H1 (cell line): ENCODE data around the gene DEGS1. TPM values are rescaled to one million over a fixed set of nuclear protein-coding genes. Genes with fewer than 3 reads are reported as not detected.

ENCODE experiments used
- CTCF ChIA-PET: fragments of 300-600 bp; sonication (Branson Sonifier 250); formaldehyde crosslinking; loops from one replicate; lab custom pipeline; 2021; ENCODE audit not compliant: partially characterized antibody; lab: Charles Lee
- POLR2A ChIA-PET: fragments of 300-600 bp; sonication (Branson Sonifier 250); formaldehyde crosslinking; loops from one replicate; lab custom pipeline; 2021; ENCODE audit warnings: inconsistent platforms; ENCODE audit not compliant: partially characterized antibody; lab: Charles Lee
- DNase-seq, 2 experiments: peaks; one replicate each; pipeline versions ENCODE4 v3.0.0 to v3.0.0-alpha.2; 2010 to 2022; ENCODE audit warnings: low spot score in 2 of 2, low read depth in 1 of 2, mixed read lengths in 1 of 2
- FAIRE-seq: peaks from 2 replicates; lab custom pipeline; 2011; peaks lifted over from hg19 to GRCh38; lab: Jason Lieb, UNC
- H2AFZ ChIP-seq: 2 replicates; pipeline ENCODE4 v1.8.1; 2012; ENCODE audit warnings: low read length, inconsistent platforms
- H2AK5ac ChIP-seq: 2 replicates; pipeline ENCODE4 v1.6.1; 2013; ENCODE audit warnings: low read depth, low read length
- H2BK120ac ChIP-seq: replicated peaks from 2 replicates; pipeline ENCODE3; 2013; ENCODE audit warnings: low read depth, low read length, inconsistent platforms
- H2BK12ac ChIP-seq: 2 replicates; pipeline ENCODE4 v1.6.1; 2013; ENCODE audit warnings: low read depth, low read length
- H2BK15ac ChIP-seq: 2 replicates; pipeline ENCODE4 v1.6.1; 2013; ENCODE audit warnings: low read length
- H2BK20ac ChIP-seq: 2 replicates; pipeline ENCODE4 v1.6.1; 2013; ENCODE audit warnings: low read length
- H2BK5ac ChIP-seq: 2 replicates; pipeline ENCODE4 v1.6.1; 2013; ENCODE audit warnings: low read depth, low read length
- H3K14ac ChIP-seq: 2 replicates; pipeline ENCODE4 v1.6.1; 2013; ENCODE audit warnings: inconsistent platforms; ENCODE audit not compliant: insufficient read length
- H3K18ac ChIP-seq: 2 replicates; pipeline ENCODE4 v1.6.1; 2013; ENCODE audit warnings: low read length; ENCODE audit errors: extremely low read depth
- H3K23ac ChIP-seq: 2 replicates; pipeline ENCODE4 v1.6.1; 2013; ENCODE audit warnings: inconsistent platforms; ENCODE audit not compliant: insufficient read length
- H3K23me2 ChIP-seq: 2 replicates; pipeline ENCODE4 v1.6.1; 2013; ENCODE audit warnings: low read depth, low read length
- H3K27ac ChIP-seq: 2 replicates; pipeline ENCODE4 v1.6.1; 2011; ENCODE audit warnings: low read depth, low read length, inconsistent platforms
- H3K27me3 ChIP-seq, 4 experiments: replicated peaks in 1 of 4; 1 replicate in 1 of 4; 2 replicates in 3 of 4; pipeline versions ENCODE4 v1.6.1 to v1.8.1; 2011 to 2013; ENCODE audit warnings: low read length in 3 of 4, mild to moderate bottlenecking in 3 of 4, inconsistent platforms in 2 of 4, mixed read lengths in 2 of 4, moderate library complexity in 1 of 4; ENCODE audit not compliant: control insufficient read depth in 3 of 4, insufficient read depth in 3 of 4; ENCODE audit errors: extremely low read depth in 1 of 4
- H3K36me3 ChIP-seq, 4 experiments: 2 replicates each; pipeline versions ENCODE4 v1.6.1 to v1.8.1; 2011 to 2013; ENCODE audit warnings: mild to moderate bottlenecking in 4 of 4, low read length in 3 of 4, moderate library complexity in 2 of 4, control low read depth in 1 of 4, inconsistent platforms in 1 of 4; ENCODE audit not compliant: insufficient read depth in 4 of 4, control insufficient read depth in 2 of 4
- H3K4ac ChIP-seq: replicated peaks from 2 replicates; pipeline ENCODE3; 2013; ENCODE audit warnings: low read length, low read depth, mixed read lengths, inconsistent platforms; ENCODE audit not compliant: insufficient read length
- H3K4me1 ChIP-seq, 4 experiments: replicated peaks in 1 of 4; 1 replicate in 1 of 4; 2 replicates in 3 of 4; pipeline versions ENCODE4 v1.6.1 to v1.8.1; 2011 to 2013; ENCODE audit warnings: low read length in 3 of 4, inconsistent platforms in 2 of 4, mixed read lengths in 1 of 4; ENCODE audit not compliant: insufficient read depth in 4 of 4, control insufficient read depth in 3 of 4
- H3K4me2 ChIP-seq, 2 experiments: 2 replicates each; pipeline versions ENCODE4 v1.6.1 to v1.8.1; 2011 to 2013; ENCODE audit warnings: low read depth in 2 of 2, low read length in 2 of 2, control low read depth in 1 of 2, inconsistent platforms in 1 of 2, mild to moderate bottlenecking in 1 of 2; ENCODE audit not compliant: insufficient read depth in 1 of 2
- H3K4me3 ChIP-seq, 4 experiments: fragments of 200-600, 300-600 bp in 1 of 4; sonication (generic), shearing (Covaris generic), sonication (Bioruptor Twin) in 1 of 4; 2 replicates each; pipeline versions ENCODE4 v1.5.1 to v1.8.1; 2011 to 2016; ENCODE audit warnings: low read length in 4 of 4, low read depth in 3 of 4, control low read depth in 2 of 4, inconsistent platforms in 2 of 4, mild to moderate bottlenecking in 2 of 4, mixed read lengths in 1 of 4, moderate library complexity in 1 of 4; ENCODE audit not compliant: insufficient read depth in 2 of 4; ENCODE audit errors: extremely low read depth in 1 of 4
- H3K56ac ChIP-seq: replicated peaks from 2 replicates; pipeline ENCODE3; 2013; ENCODE audit warnings: low read depth, mild to moderate bottlenecking, mixed read lengths, low read length, inconsistent platforms; ENCODE audit not compliant: insufficient read length
- H3K79me1 ChIP-seq: 2 replicates; pipeline ENCODE4 v1.6.1; 2013; ENCODE audit warnings: low read depth, low read length, control low read depth
- H3K79me2 ChIP-seq, 2 experiments: 2 replicates each; pipeline versions ENCODE4 v1.6.1 to v1.8.1; 2012 to 2013; ENCODE audit warnings: low read length in 2 of 2, mild to moderate bottlenecking in 2 of 2, inconsistent platforms in 1 of 2; ENCODE audit not compliant: insufficient read depth in 2 of 2, control insufficient read depth in 1 of 2
- H3K9ac ChIP-seq, 4 experiments: replicated peaks in 1 of 4; 1 replicate in 1 of 4; 2 replicates in 3 of 4; pipeline versions ENCODE4 v1.6.1 to v1.8.1; 2011 to 2013; ENCODE audit warnings: low read depth in 3 of 4, low read length in 3 of 4, control low read depth in 2 of 4, mild to moderate bottlenecking in 2 of 4, moderate library complexity in 2 of 4, inconsistent platforms in 1 of 4; ENCODE audit errors: extremely low read depth in 1 of 4
- H3K9me3 ChIP-seq, 2 experiments: 2 replicates each; pipeline versions ENCODE4 v1.6.1 to v1.8.1; 2012 to 2013; ENCODE audit warnings: mild to moderate bottlenecking in 2 of 2, moderate library complexity in 2 of 2, control low read depth in 1 of 2, inconsistent platforms in 1 of 2, low read depth in 1 of 2, low read length in 1 of 2, mixed read lengths in 1 of 2; ENCODE audit not compliant: insufficient read depth in 2 of 2
- H4K20me1 ChIP-seq, 2 experiments: replicated peaks in 1 of 2; 2 replicates each; pipeline versions ENCODE3 to v1.8.1; 2011 to 2013; ENCODE audit warnings: inconsistent platforms in 2 of 2, low read length in 2 of 2, mild to moderate bottlenecking in 1 of 2; ENCODE audit not compliant: insufficient read depth in 2 of 2, control insufficient read depth in 1 of 2
- H4K5ac ChIP-seq: 2 replicates; pipeline ENCODE4 v1.6.1; 2013; ENCODE audit warnings: low read length, low read depth, mixed read lengths, inconsistent platforms; ENCODE audit not compliant: insufficient read length
- H4K8ac ChIP-seq: 2 replicates; pipeline ENCODE4 v1.8.0; 2013; ENCODE audit warnings: mild to moderate bottlenecking, moderate library complexity, low read length, inconsistent platforms; ENCODE audit not compliant: insufficient read depth; ENCODE audit errors: extremely low read depth
- H4K91ac ChIP-seq: replicated peaks from 2 replicates; pipeline ENCODE3; 2013; ENCODE audit warnings: low read length, mixed read lengths, inconsistent platforms; ENCODE audit not compliant: insufficient read length
- ASH2L ChIP-seq: fragments of 200-600, 300-600 bp; sonication (generic); IDR thresholded peaks from one replicate; pipeline ENCODE4 v1.7.1; 2017; ENCODE audit warnings: low read length
- EGR1 ChIP-seq: IDR thresholded peaks from 2 replicates; pipeline ENCODE4 v1.6.1; 2011; ENCODE audit warnings: low read depth, low read length, borderline replicate concordance
- EP300 ChIP-seq, 2 experiments: IDR thresholded peaks; 1 replicate in 1 of 2; 2 replicates in 1 of 2; pipeline ENCODE4 v1.6.1; 2011 to 2012; ENCODE audit warnings: low read depth in 2 of 2, low read length in 2 of 2, mild to moderate bottlenecking in 2 of 2, borderline replicate concordance in 1 of 2, inconsistent platforms in 1 of 2, moderate library complexity in 1 of 2
- FOSL1 ChIP-seq: IDR thresholded peaks from 2 replicates; pipeline ENCODE4 v1.6.1; 2011; ENCODE audit warnings: mild to moderate bottlenecking, low read depth, low read length, moderate library complexity; ENCODE audit not compliant: insufficient read depth
- GABPA ChIP-seq: IDR thresholded peaks from 2 replicates; pipeline ENCODE4 v1.6.1; 2011; ENCODE audit warnings: mild to moderate bottlenecking, low read length, moderate library complexity, borderline replicate concordance; ENCODE audit not compliant: insufficient read depth
- JUND ChIP-seq: IDR thresholded peaks from 2 replicates; pipeline ENCODE4 v1.6.1; 2011; ENCODE audit warnings: mild to moderate bottlenecking, improper control_type of control experiment, low read length
- KDM5A ChIP-seq: fragments of 200-600 bp; IDR thresholded peaks from 2 replicates; pipeline ENCODE4 v1.7.1; 2012; ENCODE audit warnings: mild to moderate bottlenecking, low read length, inconsistent platforms, mixed read lengths
- POLR2AphosphoS5 ChIP-seq: IDR thresholded peaks from 2 replicates; pipeline ENCODE4 v1.6.1; 2011; ENCODE audit warnings: low read depth, low read length
- RAD21 ChIP-seq, 2 experiments: IDR thresholded peaks in 1 of 2; conservative IDR thresholded peaks in 1 of 2; 2 replicates each; pipeline ENCODE4 v1.6.1; 2011; ENCODE audit warnings: low read depth in 2 of 2, low read length in 2 of 2, improper control_type of control experiment in 1 of 2, inconsistent platforms in 1 of 2, mild to moderate bottlenecking in 1 of 2, moderate library complexity in 1 of 2
- RBBP5 ChIP-seq: IDR thresholded peaks from 2 replicates; pipeline ENCODE4 v1.7.1; 2012; ENCODE audit warnings: low read depth, mild to moderate bottlenecking, inconsistent platforms, low read length, moderate library complexity, borderline replicate concordance
- RFX5 ChIP-seq: IDR thresholded peaks from 2 replicates; pipeline ENCODE4 v1.6.1; 2011; ENCODE audit warnings: low read depth, low read length, improper control_type of control experiment, borderline replicate concordance
- RXRA ChIP-seq: IDR thresholded peaks from 2 replicates; pipeline ENCODE4 v1.6.1; 2011; ENCODE audit warnings: low read depth, mild to moderate bottlenecking, low read length, moderate library complexity; ENCODE audit not compliant: insufficient read depth
- ZNF274 ChIP-seq: IDR thresholded peaks from 2 replicates; pipeline ENCODE4 v1.7.0; 2012; ENCODE audit warnings: low read length, borderline replicate concordance; ENCODE audit errors: extremely low read depth
- WGBS, 2 experiments: shearing (Covaris generic) in 1 of 2; methylation state at CpG; one replicate each; pipeline versions ENCODE4 v1.1.6 to v1.1.7; 2013 to 2015; ENCODE audit warnings: low lambda C conversion rate in 2 of 2, mixed read lengths in 2 of 2, inconsistent platforms in 1 of 2, low coverage in 1 of 2, missing lambda C conversion rate in 1 of 2; ENCODE audit not compliant: insufficient replicate concordance in 2 of 2, insufficient coverage in 1 of 2, insufficient read length in 1 of 2; ENCODE audit errors: extremely low coverage in 1 of 2, missing lambda C conversion rate in 1 of 2; 5-methylcytosine and 5-hydroxymethylcytosine counted together
- polyA plus RNA-seq, 7 experiments: library from polyadenylated mRNA; depleted of rRNA in 3 of 7; stranded (reverse) in 5 of 7; unstranded in 2 of 7; fragments of >200 nt in 5 of 7; fragments of 200-250 nt in 2 of 7; gene quantifications; 1 replicate in 5 of 7; 2 replicates in 1 of 7; 4 replicates in 1 of 7; pipeline versions ENCODE4 v1.2.1 to v1.2.3, GENCODE V29; 2011 to 2013; ENCODE audit warnings: missing spikeins in 2 of 7, mixed read lengths in 2 of 7
- total RNA-seq: library from RNA; stranded (reverse); fragmentation: NEBNext Ultra II Directional; extraction: Animal tissue kit (Norgen Biotek cat#: 25700); gene quantifications from 2 replicates; pipeline ENCODE4 v1.2.1, GENCODE V29; 2021

DEGS1 gene
- total and polyA plus RNA-seq, 2 of the 8 experiments (the other 6 are each of a cell fraction or from before 2014, with no cell fraction given) = 46.1 to 114 TPM

DNA sequence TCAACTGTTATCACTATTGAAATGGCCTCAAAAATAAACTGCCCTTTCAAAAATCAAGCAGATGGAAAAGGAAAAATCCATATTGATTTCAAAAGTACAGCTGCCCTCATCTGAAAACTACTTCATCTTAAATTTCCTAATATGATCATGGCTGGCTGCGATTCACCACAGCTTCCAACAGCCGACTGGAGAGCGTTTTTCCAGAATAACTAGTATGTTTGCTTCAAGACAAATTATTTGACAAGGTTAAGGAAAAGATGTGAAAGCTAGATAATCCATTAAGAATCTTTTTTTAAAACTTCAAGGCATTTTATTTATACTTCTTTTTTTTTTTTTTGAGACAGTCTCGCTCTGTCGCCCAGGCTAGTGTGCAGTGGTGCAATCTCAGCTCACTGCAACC lies 4.1 kb upstream of the DEGS1 start:
- FAIRE-seq = no peak
- no peak overlapping the region for H3K23ac ChIP-seq
- H2BK5ac ChIP-seq = no peak overlapping the region
- H2AFZ ChIP-seq = no peak overlapping the region
- no peak overlapping the region for H3K18ac ChIP-seq
- WGBS, 2 experiments = 99% methylated on average over 5 of the region's 5 CpGs; no CpG with 5 or more reads in 1 of the 2 experiments
- H4K8ac ChIP-seq = no peak overlapping the region
- no peaks in the 10 kb centered on the region for H3K27me3 ChIP-seq
- H4K5ac ChIP-seq = no peak overlapping the region
- CTCF ChIA-PET = interaction anchor here (1.2 to 1.9 kb wide), 2 partner anchors 9 to 26 kb away, joined by 4 to 6 read pairs; no protein-coding TSS in a partner anchor
- no peak overlapping the region for H2BK20ac ChIP-seq
- no peak overlapping the region for H2BK120ac ChIP-seq
- no peak overlapping the region for H2BK15ac ChIP-seq
- H2BK12ac ChIP-seq = no peak overlapping the region
- peaks cover 4% of the 10 kb centered on the region; the same call in 1 of the 2 replicates for H3K23me2 ChIP-seq
- H3K4me3 ChIP-seq = no peak overlapping the region
- H3K79me1 ChIP-seq = no peaks in the 10 kb centered on the region
- no peak overlapping the region for H4K91ac ChIP-seq
- no peak overlapping the region for H3K27ac ChIP-seq
- H3K4ac ChIP-seq = no peak overlapping the region
- TF ChIP-seq RFX5 (no peak), RXRA (no peak), RBBP5 (no peak), ASH2L (no peak), POLR2AphosphoS5 (no peak), ZNF274 (no peak), RAD21 (IDR thresholded peaks at IDR 0.05 in 1 of 2, conservative IDR thresholded peaks at IDR 0.05 in 1 of 2; ENCODE audit: low read depth in 2 of 2, low read length in 2 of 2) (no peak), EP300 (IDR thresholded peaks at IDR 0.05; ENCODE audit: borderline replicate concordance in 1 of 2, low read depth in 2 of 2, low read length in 2 of 2) (no peak), EGR1 (no peak), KDM5A (no peak), JUND (no peak), GABPA (no peak), FOSL1 (no peak)
- H3K79me2 ChIP-seq = peaks cover 0 to 5% of the 10 kb centered on the region in 2 experiments; a peak in 2 of 4 replicates
- H2AK5ac ChIP-seq = no peak overlapping the region
- no peaks in the 10 kb centered on the region for H3K36me3 ChIP-seq
- no peak overlapping the region for H3K56ac ChIP-seq
- H3K9ac ChIP-seq = no peak overlapping the region
- H3K4me1 ChIP-seq = peaks cover 0 to 4% (median 3%) of the 10 kb centered on the region in 4 experiments; a peak in 4 of 7 replicates
- H3K14ac ChIP-seq = no peak overlapping the region
- H3K4me2 ChIP-seq = no peak overlapping the region
- DNase-seq = no peak
- H4K20me1 ChIP-seq = no peaks in the 10 kb centered on the region
- POLR2A ChIA-PET = no interaction called here
- no peaks in the 10 kb centered on the region for H3K9me3 ChIP-seq
